Activated CD8-positive, alpha-beta memory T cell treated with anti-CD3 and anti-CD28 coated beads, Interleukin-2, amount 10 ng/mL, durations not matched to agents 7 days and 5 days (primary cell): ENCODE measurements around the gene KCNIP4. TPM values are rescaled to one million over a fixed set of nuclear protein-coding genes. Genes with fewer than 3 reads are reported as not detected.

Experiments
- ATAC-seq: fragments of 150-1000 bp; cut with Tn5 transposase; one replicate; pipeline ENCODE4 v1.10.0; 2021; ENCODE audit warnings: moderate library complexity
- CTCF ChIA-PET: fragments of 350-600 bp; sonication (Branson Sonifier 250); formaldehyde crosslinking; loops from one replicate; lab custom pipeline; 2021; ENCODE audit warnings: antibody characterized with exemption; lab: Charles Lee
- DNase-seq: peaks from one replicate; pipeline ENCODE4 v3.0.0-alpha.2; 2020
- H3K27ac Mint-ChIP-seq: one replicate; pipeline ENCODE4 v1.8.0; 2021; ENCODE audit warnings: mild to moderate bottlenecking, mixed read lengths
- H3K27me3 Mint-ChIP-seq: one replicate; pipeline ENCODE4 v1.8.0; 2021; ENCODE audit warnings: mixed read lengths
- H3K36me3 Mint-ChIP-seq: one replicate; pipeline ENCODE4 v1.8.0; 2021; ENCODE audit warnings: mild to moderate bottlenecking, mixed read lengths
- H3K4me1 Mint-ChIP-seq: one replicate; pipeline ENCODE4 v1.8.0; 2021; ENCODE audit warnings: mixed read lengths
- H3K4me3 Mint-ChIP-seq: one replicate; pipeline ENCODE4 v1.8.0; 2021; ENCODE audit warnings: mild to moderate bottlenecking, moderate library complexity, mixed read lengths
- H3K9me3 Mint-ChIP-seq: one replicate; pipeline ENCODE4 v1.8.0; 2022; ENCODE audit warnings: low read depth, mixed read lengths
- microRNA-seq: library from miRNA; unstranded; fragments of <30 nt; microRNA quantifications from one replicate; pipeline ENCODE4 v1.2.0, GENCODE V29; 2022
- total RNA-seq, 2 experiments: library from RNA; stranded (reverse); gene quantifications; one replicate each; pipeline ENCODE4 v1.2.3, GENCODE V29; 2021

Gene KCNIP4
- total RNA-seq, 2 experiments from 2014 or later: not detected

- Mint-ChIP-seq H3K9me3 (no peaks in the 10 kb centered on the region), H3K4me1 (no peaks in the 10 kb centered on the region), H3K4me3 (no peak overlapping the region), H3K36me3 (no peaks in the 10 kb centered on the region), H3K27ac (no peak overlapping the region), H3K27me3 (peaks cover 22% of the 10 kb centered on the region)
- ATAC-seq (no peak), DNase-seq (no peak)
- CTCF ChIA-PET: no interaction called here
These were observed 1267.3 kb downstream of the KCNIP4 start for GRCh38 chr4:20681271-20681670.

- H3K4me1 Mint-ChIP-seq: no peaks in the 10 kb centered on the region
- H3K4me3 Mint-ChIP-seq: no peak overlapping the region
- no peak overlapping the region for H3K27ac Mint-ChIP-seq
- CTCF ChIA-PET: no interaction called here
- no peaks in the 10 kb centered on the region for H3K36me3 Mint-ChIP-seq
- H3K9me3 Mint-ChIP-seq: no peaks in the 10 kb centered on the region
- ATAC-seq (no peak), DNase-seq (no peak)
- H3K27me3 Mint-ChIP-seq: peaks cover 22% of the 10 kb centered on the region
These were observed 1267.8 kb downstream of the KCNIP4 start for GRCh38 chr4:20680736-20681135.

- no peaks in the 10 kb centered on the region for H3K36me3 Mint-ChIP-seq
- ATAC-seq (no peak), DNase-seq (no peak)
- no peak overlapping the region for H3K4me3 Mint-ChIP-seq
- H3K27ac Mint-ChIP-seq: no peak overlapping the region
- peaks cover 22% of the 10 kb centered on the region for H3K27me3 Mint-ChIP-seq
- H3K9me3 Mint-ChIP-seq: no peaks in the 10 kb centered on the region
- H3K4me1 Mint-ChIP-seq: no peaks in the 10 kb centered on the region
- CTCF ChIA-PET: no interaction called here
These were observed 1268.6 kb downstream of the KCNIP4 start for GRCh38 chr4:20679951-20680350.

Small RNA genes within 50 kb of the gene (microRNA-seq; reads per million reads assigned to microRNA genes)
- gene MIR7978: not detected
